SK-N-MC (cell line): ENCODE measurements around the gene GMPR.

ENCODE experiments used
- EZH2 ChIP-seq: fragments of 200-600 bp; sonication (generic); IDR thresholded peaks from one replicate; pipeline ENCODE4 v1.6.1; 2017; ENCODE audit warnings: antibody characterized with exemption
- POLR2AphosphoS5 ChIP-seq: IDR thresholded peaks from 2 replicates; pipeline ENCODE4 v1.6.1; 2012; ENCODE audit warnings: mild to moderate bottlenecking, low read depth, low read length, borderline replicate concordance

DNA sequence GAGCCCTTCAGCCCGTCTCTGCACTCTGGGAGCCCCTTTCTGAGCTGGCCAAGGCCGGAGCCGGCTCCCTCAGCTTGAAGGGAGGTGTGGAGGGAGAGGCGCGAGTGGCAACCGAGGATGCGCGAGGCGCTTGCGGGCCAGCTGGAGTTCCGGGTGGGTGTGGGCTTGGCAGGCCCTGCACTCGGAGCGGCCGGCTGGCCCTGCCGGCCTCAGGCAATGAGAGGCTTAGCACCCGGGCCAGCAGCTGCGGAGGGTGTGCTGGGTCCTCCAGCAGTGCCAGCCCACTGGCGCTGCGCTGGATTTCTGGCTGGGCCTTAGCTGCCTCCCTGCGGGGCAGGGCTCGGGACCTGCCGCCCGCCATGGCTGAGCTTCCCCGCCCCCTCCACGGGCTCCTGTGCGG, 49.8 kb downstream of the GMPR start:
- TF ChIP-seq EZH2 (no peak), POLR2AphosphoS5 (no peak)
